ENCODE data around the gene LUZP1. TPM values are rescaled to one million over a fixed set of nuclear protein-coding genes. Genes with fewer than 3 reads are reported as not detected.

The LUZP1 gene
- total RNA-seq, 1 experiment from 2014 or later, result 43.4 TPM

DNA sequence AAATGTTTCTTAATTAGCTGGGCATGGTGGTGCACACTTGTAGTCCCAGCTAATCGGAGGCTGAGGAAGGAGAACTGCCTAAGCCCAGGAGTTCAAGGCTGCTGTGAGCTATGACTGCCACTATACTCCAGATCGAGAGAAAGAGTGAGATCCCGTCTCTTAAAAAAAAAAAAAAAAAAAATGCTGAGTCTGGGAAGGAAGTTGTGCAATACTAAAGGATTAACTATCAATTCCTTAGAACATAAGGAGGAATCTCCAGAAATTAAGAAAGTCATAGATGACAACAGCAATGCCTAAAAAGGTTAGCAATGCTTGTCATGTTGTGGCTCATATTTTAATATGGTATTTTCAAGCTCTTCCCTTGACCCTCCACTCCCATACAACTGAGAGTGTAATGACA lies 5.3 kb downstream of the LUZP1 start (continued):
- TF ChIP-seq, protein P1, sequence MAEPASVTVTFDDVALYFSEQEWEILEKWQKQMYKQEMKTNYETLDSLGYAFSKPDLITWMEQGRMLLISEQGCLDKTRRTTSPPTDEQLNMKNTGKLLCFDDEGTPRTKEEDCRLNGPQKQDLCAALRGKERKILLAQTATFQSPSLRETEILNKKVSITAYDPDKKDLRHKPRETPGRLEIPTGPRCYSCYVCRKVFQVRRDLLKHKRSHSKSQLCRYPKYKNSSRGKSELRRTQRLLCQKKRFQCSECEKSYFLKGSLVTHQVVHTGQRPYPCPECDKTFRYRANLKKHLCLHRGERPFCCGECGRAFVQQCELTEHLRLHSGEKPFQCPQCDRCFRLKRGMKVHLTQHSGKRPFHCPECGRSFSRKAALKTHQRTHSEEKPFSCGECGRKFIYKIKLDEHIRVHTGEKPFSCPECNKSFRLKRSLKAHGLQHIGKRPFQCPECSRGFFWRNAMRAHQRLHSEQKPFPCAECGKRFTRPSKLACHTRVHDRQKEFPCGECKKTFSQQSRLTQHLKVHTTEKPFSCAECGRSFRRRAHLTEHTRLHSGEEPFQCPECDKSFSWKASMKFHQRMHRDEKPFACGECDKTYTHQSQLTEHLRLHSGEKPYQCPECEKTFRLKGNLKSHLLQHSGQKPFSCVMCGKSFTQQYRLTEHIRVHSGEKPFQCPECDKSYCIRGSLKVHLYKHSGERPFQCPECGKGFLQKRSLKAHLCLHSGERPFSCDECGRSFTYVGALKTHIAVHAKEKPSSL (CRISPR knock-in tag; conservative IDR thresholded peaks at IDR 0.05), result no peak
- no peak for TF ChIP-seq SP1 (CRISPR knock-in tag; conservative IDR thresholded peaks at IDR 0.05)

DNA sequence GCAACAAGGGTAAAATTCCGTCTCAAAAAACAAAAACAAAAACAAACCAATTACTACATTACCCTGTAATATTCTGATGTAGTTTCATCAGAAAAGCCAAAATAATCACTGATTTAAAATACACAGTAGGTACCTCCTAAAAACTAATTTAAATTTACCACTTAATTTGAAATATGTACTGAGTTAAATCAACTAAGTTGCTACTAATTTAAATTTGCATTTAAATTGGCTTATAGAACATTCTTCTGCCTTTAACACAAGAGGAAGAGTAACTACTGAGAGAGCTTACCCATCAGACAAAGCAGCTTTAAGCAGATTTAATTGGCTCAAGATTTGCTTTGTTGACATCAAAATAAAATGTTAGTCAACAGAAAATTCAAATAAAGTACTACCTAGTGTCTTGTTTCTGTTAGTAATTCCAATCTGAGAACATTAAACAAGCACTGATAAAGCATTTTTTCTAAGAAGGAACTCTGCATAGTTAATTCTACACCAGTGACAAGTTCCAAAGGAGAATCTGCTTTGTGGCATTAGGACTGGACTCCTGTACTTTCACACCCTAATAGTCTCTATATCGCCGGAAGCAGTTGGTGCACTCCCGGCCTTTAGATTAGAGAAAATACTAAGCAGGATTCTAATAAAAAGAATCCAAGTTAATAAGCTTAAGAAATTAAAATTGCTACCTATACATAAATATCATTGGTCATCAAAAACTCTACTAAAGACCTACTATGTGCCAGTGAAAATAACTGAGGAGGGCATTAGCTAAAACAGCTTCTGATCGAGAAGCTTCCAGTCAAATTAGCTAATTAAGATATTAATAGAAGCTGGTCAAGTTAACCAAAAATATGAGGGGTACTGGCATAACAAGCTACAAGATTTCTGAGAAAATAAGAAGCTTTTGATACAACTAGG lies 8.4 kb downstream of the LUZP1 start:
- Mint-ChIP-seq H3K4me3 (no peak overlapping the region), H3K9me3 (no peaks in the 10 kb centered on the region), H3K27me3 (ENCODE audit: low read depth) (no peaks in the 10 kb centered on the region), H3K4me1 (peaks cover 40% of the 10 kb centered on the region), H3K27ac (no peak overlapping the region), H3K36me3 (no peaks in the 10 kb centered on the region)
- TF ChIP-seq, protein P2, sequence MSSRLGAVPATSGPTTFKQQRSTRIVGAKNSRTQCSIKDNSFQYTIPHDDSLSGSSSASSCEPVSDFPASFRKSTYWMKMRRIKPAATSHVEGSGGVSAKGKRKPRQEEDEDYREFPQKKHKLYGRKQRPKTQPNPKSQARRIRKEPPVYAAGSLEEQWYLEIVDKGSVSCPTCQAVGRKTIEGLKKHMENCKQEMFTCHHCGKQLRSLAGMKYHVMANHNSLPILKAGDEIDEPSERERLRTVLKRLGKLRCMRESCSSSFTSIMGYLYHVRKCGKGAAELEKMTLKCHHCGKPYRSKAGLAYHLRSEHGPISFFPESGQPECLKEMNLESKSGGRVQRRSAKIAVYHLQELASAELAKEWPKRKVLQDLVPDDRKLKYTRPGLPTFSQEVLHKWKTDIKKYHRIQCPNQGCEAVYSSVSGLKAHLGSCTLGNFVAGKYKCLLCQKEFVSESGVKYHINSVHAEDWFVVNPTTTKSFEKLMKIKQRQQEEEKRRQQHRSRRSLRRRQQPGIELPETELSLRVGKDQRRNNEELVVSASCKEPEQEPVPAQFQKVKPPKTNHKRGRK (CRISPR knock-in tag; IDR thresholded peaks at IDR 0.05; ENCODE audit: borderline replicate concordance), result no peak
- TF ChIP-seq ZNF219 (CRISPR knock-in tag; IDR thresholded peaks at IDR 0.05; ENCODE audit: borderline replicate concordance) (no peak), JUN (CRISPR knock-in tag; IDR thresholded peaks at IDR 0.05) (no peak), FOXJ3 (CRISPR knock-in tag; IDR thresholded peaks at IDR 0.05; ENCODE audit: borderline replicate concordance) (no peak), NFE2L1 (CRISPR knock-in tag; IDR thresholded peaks at IDR 0.05) (no peak), ETV6 (CRISPR knock-in tag; IDR thresholded peaks at IDR 0.05) (no peak), MYBL2 (CRISPR knock-in tag; IDR thresholded peaks at IDR 0.05) (no peak)
- TF ChIP-seq, protein P3, sequence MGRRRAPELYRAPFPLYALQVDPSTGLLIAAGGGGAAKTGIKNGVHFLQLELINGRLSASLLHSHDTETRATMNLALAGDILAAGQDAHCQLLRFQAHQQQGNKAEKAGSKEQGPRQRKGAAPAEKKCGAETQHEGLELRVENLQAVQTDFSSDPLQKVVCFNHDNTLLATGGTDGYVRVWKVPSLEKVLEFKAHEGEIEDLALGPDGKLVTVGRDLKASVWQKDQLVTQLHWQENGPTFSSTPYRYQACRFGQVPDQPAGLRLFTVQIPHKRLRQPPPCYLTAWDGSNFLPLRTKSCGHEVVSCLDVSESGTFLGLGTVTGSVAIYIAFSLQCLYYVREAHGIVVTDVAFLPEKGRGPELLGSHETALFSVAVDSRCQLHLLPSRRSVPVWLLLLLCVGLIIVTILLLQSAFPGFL (CRISPR knock-in tag; IDR thresholded peaks at IDR 0.05; ENCODE audit: borderline replicate concordance), result no peak
- TF ChIP-seq, protein P4, sequence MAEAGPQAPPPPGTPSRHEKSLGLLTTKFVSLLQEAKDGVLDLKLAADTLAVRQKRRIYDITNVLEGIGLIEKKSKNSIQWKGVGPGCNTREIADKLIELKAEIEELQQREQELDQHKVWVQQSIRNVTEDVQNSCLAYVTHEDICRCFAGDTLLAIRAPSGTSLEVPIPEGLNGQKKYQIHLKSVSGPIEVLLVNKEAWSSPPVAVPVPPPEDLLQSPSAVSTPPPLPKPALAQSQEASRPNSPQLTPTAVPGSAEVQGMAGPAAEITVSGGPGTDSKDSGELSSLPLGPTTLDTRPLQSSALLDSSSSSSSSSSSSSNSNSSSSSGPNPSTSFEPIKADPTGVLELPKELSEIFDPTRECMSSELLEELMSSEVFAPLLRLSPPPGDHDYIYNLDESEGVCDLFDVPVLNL (CRISPR knock-in tag; IDR thresholded peaks at IDR 0.05; ENCODE audit: borderline replicate concordance, low read depth), result no peak
- TF ChIP-seq, protein P5, sequence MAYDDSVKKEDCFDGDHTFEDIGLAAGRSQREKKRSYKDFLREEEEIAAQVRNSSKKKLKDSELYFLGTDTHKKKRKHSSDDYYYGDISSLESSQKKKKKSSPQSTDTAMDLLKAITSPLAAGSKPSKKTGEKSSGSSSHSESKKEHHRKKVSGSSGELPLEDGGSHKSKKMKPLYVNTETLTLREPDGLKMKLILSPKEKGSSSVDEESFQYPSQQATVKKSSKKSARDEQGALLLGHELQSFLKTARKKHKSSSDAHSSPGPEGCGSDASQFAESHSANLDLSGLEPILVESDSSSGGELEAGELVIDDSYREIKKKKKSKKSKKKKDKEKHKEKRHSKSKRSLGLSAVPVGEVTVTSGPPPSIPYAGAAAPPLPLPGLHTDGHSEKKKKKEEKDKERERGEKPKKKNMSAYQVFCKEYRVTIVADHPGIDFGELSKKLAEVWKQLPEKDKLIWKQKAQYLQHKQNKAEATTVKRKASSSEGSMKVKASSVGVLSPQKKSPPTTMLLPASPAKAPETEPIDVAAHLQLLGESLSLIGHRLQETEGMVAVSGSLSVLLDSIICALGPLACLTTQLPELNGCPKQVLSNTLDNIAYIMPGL (CRISPR knock-in tag; IDR thresholded peaks at IDR 0.05), result no peak
- TF ChIP-seq, protein P6, sequence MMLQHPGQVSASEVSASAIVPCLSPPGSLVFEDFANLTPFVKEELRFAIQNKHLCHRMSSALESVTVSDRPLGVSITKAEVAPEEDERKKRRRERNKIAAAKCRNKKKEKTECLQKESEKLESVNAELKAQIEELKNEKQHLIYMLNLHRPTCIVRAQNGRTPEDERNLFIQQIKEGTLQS (CRISPR knock-in tag; conservative IDR thresholded peaks at IDR 0.05), result no peak
- TF ChIP-seq, protein P7, sequence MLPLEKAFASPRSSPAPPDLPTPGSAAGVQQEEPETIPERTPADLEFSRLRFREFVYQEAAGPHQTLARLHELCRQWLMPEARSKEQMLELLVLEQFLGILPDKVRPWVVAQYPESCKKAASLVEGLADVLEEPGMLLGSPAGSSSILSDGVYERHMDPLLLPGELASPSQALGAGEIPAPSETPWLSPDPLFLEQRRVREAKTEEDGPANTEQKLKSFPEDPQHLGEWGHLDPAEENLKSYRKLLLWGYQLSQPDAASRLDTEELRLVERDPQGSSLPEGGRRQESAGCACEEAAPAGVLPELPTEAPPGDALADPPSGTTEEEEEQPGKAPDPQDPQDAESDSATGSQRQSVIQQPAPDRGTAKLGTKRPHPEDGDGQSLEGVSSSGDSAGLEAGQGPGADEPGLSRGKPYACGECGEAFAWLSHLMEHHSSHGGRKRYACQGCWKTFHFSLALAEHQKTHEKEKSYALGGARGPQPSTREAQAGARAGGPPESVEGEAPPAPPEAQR (CRISPR knock-in tag; IDR thresholded peaks at IDR 0.05), result no peak
- no peak for ATAC-seq
- no peak for DNase-seq (ENCODE audit: low spot score)
- CTCF ChIA-PET, result interaction anchor here (0.5 to 1.5 kb wide), 4 partner anchors 10 to 79 kb away, joined by 3 to 4 read pairs (median 3); no protein-coding TSS in a partner anchor
- POLR2A ChIA-PET, result interaction anchor here (0.6 kb wide), 1 partner anchor 184 kb away, joined by 3 read pairs; the partner anchor contains the start of gene HNRNPR
